ENCODE results near the gene FRS3. TPM values are rescaled to one million over a fixed set of nuclear protein-coding genes. Genes with fewer than 3 reads are reported as not detected.

The FRS3 gene
- total RNA-seq, 2 experiments from 2014 or later = 4.8 to 5.6 TPM

GRCh38 chr6:41739041-41739440 is 40.7 kb downstream of the FRS3 start:
- Mint-ChIP-seq H3K36me3 (ENCODE audit: low read depth) (no peaks in the 10 kb centered on the region), H3K9me3 (ENCODE audit: low read depth) (no peaks in the 10 kb centered on the region), H3K4me1 (peaks cover 4% of the 10 kb centered on the region), H3K27me3 (no peaks in the 10 kb centered on the region), H3K27ac (no peak overlapping the region), H3K4me3 (no peak overlapping the region)
- CTCF ChIA-PET = no interaction called here
- intact Hi-C loops (cut with DNase I, micrococcal nuclease) = no loop called here
- no peak for DNase-seq
- no peak for ATAC-seq
- POLR2A ChIA-PET = no interaction called here

GRCh38 chr6:41737591-41738130 is 42.0 kb downstream of the FRS3 start:
- Mint-ChIP-seq H3K9me3 (ENCODE audit: low read depth) (no peaks in the 10 kb centered on the region), H3K27ac (no peak overlapping the region), H3K4me3 (no peak overlapping the region), H3K36me3 (ENCODE audit: low read depth) (no peaks in the 10 kb centered on the region), H3K27me3 (no peaks in the 10 kb centered on the region), H3K4me1 (peaks cover 16% of the 10 kb centered on the region)
- DNase-seq (no peak), ATAC-seq (no peak)
- POLR2A ChIA-PET = interaction anchor here (0.6 kb wide), 1 partner anchor 9 kb away, joined by 4 read pairs; no protein-coding TSS in a partner anchor
- intact Hi-C loops (cut with DNase I, micrococcal nuclease) = no loop called here
- CTCF ChIA-PET = no interaction called here

GRCh38 chr6:41736800-41737555 is 42.7 kb downstream of the FRS3 start:
- Mint-ChIP-seq H3K27me3 (no peaks in the 10 kb centered on the region), H3K36me3 (ENCODE audit: low read depth) (no peaks in the 10 kb centered on the region), H3K4me1 (peaks cover 20% of the 10 kb centered on the region), H3K27ac (no peak overlapping the region), H3K4me3 (no peak overlapping the region), H3K9me3 (ENCODE audit: low read depth) (no peaks in the 10 kb centered on the region)
- no peak for ATAC-seq
- intact Hi-C loops (cut with DNase I, micrococcal nuclease) = no loop called here
- POLR2A ChIA-PET = no interaction called here
- CTCF ChIA-PET = no interaction called here
- no peak for DNase-seq

GRCh38 chr6:41736186-41736733 is 43.4 kb downstream of the FRS3 start:
- DNase-seq = no peak
- intact Hi-C loops (cut with DNase I, micrococcal nuclease) = no loop called here
- H3K4me3 Mint-ChIP-seq = no peak overlapping the region

GRCh38 chr6:41735427-41736185 is 44.1 kb downstream of the FRS3 start, which contains the start of gene TFEB:
TFEB (minus strand) TSS chr6:41735608; CDS start chr6:41691213, 44,395 bp downstream.
- DNase-seq (peak; percentile 97), ATAC-seq (peak; percentile 76)
- Mint-ChIP-seq H3K27me3 (no peaks in the 10 kb centered on the region), H3K4me3 (peak within 1 kb of the TSS; percentile 74), H3K27ac (peak within 1 kb of the TSS; percentile 42), H3K9me3 (ENCODE audit: low read depth) (no peaks in the 10 kb centered on the region), H3K4me1 (peaks cover 30% of the 10 kb centered on the region), H3K36me3 (ENCODE audit: low read depth) (no peaks in the 10 kb centered on the region)
- ChIA-PET POLR2A (no interaction called here), CTCF (interaction anchor here (0.5 to 3.1 kb wide), 3 partner anchors 41 to 52 kb away, joined by 3 to 19 read pairs (median 3); partner anchors contain the start of gene TOMM6)
- intact Hi-C loops (cut with DNase I, micrococcal nuclease) = loop anchor here (1.0 to 2.0 kb wide), 9 partner anchors 29 to 828 kb away; partner anchors contain the start of genes TOMM6 (in 2 of the 2), BYSL (in 1 of the 2), FOXP4 (in 1 of the 2) and MED20 (in 1 of the 2)

More at GRCh38 chr6:41736186-41736733, 43.4 kb downstream of the FRS3 start:
- Mint-ChIP-seq H3K9me3 (ENCODE audit: low read depth) (no peaks in the 10 kb centered on the region), H3K27ac (no peak overlapping the region), H3K27me3 (no peaks in the 10 kb centered on the region), H3K36me3 (ENCODE audit: low read depth) (no peaks in the 10 kb centered on the region), H3K4me1 (peaks cover 23% of the 10 kb centered on the region)
- POLR2A ChIA-PET = no interaction called here
- CTCF ChIA-PET = interaction anchor here (1.0 kb wide), 1 partner anchor 51 kb away, joined by 3 read pairs; the partner anchor contains the start of gene TOMM6
- ATAC-seq = no peak

GRCh38 chr6:41734666-41735426 is 44.9 kb downstream of the FRS3 start:
- ChIA-PET POLR2A (interaction anchor here (0.8 to 1.3 kb wide), 2 partner anchors 19 to 52 kb away, joined by 4 read pairs; no protein-coding TSS in a partner anchor), CTCF (interaction anchor here (0.5 to 3.1 kb wide), 8 partner anchors 18 to 370 kb away, joined by 3 to 19 read pairs (median 4); partner anchors contain the start of gene TOMM6)
- intact Hi-C loops (cut with DNase I, micrococcal nuclease) = loop anchor here (1.0 to 2.0 kb wide), 10 partner anchors 29 to 828 kb away; partner anchors contain the start of genes TOMM6 (in 2 of the 2), BYSL (in 1 of the 2), FOXP4 (in 1 of the 2) and MED20 (in 1 of the 2)
- peak overlapping the region; percentile 42 for H3K27ac Mint-ChIP-seq
- no peaks in the 10 kb centered on the region for H3K9me3 Mint-ChIP-seq (ENCODE audit: low read depth)
- peak; percentile 42 for ATAC-seq
- H3K27me3 Mint-ChIP-seq = no peaks in the 10 kb centered on the region
- peak; percentile 76 for DNase-seq
- H3K4me1 Mint-ChIP-seq = peaks cover 33% of the 10 kb centered on the region
- H3K4me3 Mint-ChIP-seq = peak overlapping the region; percentile 74
- H3K36me3 Mint-ChIP-seq (ENCODE audit: low read depth) = no peaks in the 10 kb centered on the region

GRCh38 chr6:41733707-41734665 is 45.7 kb downstream of the FRS3 start:
- Mint-ChIP-seq H3K4me1 (peaks cover 33% of the 10 kb centered on the region), H3K9me3 (ENCODE audit: low read depth) (no peaks in the 10 kb centered on the region), H3K27me3 (no peaks in the 10 kb centered on the region), H3K4me3 (peak overlapping the region; percentile 74), H3K36me3 (ENCODE audit: low read depth) (no peaks in the 10 kb centered on the region), H3K27ac (peak overlapping the region; percentile 69)
- DNase-seq (peak; percentile 78), ATAC-seq (peak; percentile 68)
- intact Hi-C loops (cut with DNase I, micrococcal nuclease) = loop anchor here (1.0 to 2.0 kb wide), 3 partner anchors 173 to 316 kb away; partner anchors contain the start of gene TAF8 (in 1 of the 2)
- ChIA-PET CTCF (interaction anchor here (0.5 to 3.1 kb wide), 9 partner anchors 17 to 1961 kb away, joined by 3 to 19 read pairs (median 3); partner anchors contain the start of gene TOMM6), POLR2A (interaction anchor here (0.6 to 1.3 kb wide), 4 partner anchors 19 to 674 kb away, joined by 3 to 4 read pairs (median 4); no protein-coding TSS in a partner anchor)

GRCh38 chr6:41733360-41733706 is 46.4 kb downstream of the FRS3 start:
- Mint-ChIP-seq H3K9me3 (ENCODE audit: low read depth) (no peaks in the 10 kb centered on the region), H3K4me3 (peak overlapping the region; percentile 74), H3K4me1 (peaks cover 33% of the 10 kb centered on the region), H3K36me3 (ENCODE audit: low read depth) (no peaks in the 10 kb centered on the region), H3K27me3 (no peaks in the 10 kb centered on the region), H3K27ac (no peak overlapping the region)
- CTCF ChIA-PET = interaction anchor here (0.6 to 3.1 kb wide), 5 partner anchors 25 to 54 kb away, joined by 3 to 19 read pairs (median 7); partner anchors contain the start of gene TOMM6
- DNase-seq = no peak
- intact Hi-C loops (cut with DNase I, micrococcal nuclease) = no loop called here
- POLR2A ChIA-PET = interaction anchor here (0.6 to 1.3 kb wide), 3 partner anchors 18 to 674 kb away, joined by 3 to 4 read pairs (median 3); no protein-coding TSS in a partner anchor
- ATAC-seq = no peak

- intact Hi-C loops (cut with DNase I, micrococcal nuclease) = no loop called here
- ChIA-PET POLR2A (interaction anchor here (0.6 kb wide), 1 partner anchor 156 kb away, joined by 3 read pairs; no protein-coding TSS in a partner anchor), CTCF (interaction anchor here (0.6 to 3.1 kb wide), 7 partner anchors 24 to 993 kb away, joined by 3 to 19 read pairs (median 3); partner anchors contain the start of gene TOMM6)
- peak overlapping the region; percentile 74 for H3K4me3 Mint-ChIP-seq
- H3K36me3 Mint-ChIP-seq (ENCODE audit: low read depth) = no peaks in the 10 kb centered on the region
- DNase-seq = peak; percentile 69
- peak overlapping the region; percentile 45 for H3K27ac Mint-ChIP-seq
- H3K9me3 Mint-ChIP-seq (ENCODE audit: low read depth) = no peaks in the 10 kb centered on the region
- H3K4me1 Mint-ChIP-seq = peaks cover 33% of the 10 kb centered on the region
- no peaks in the 10 kb centered on the region for H3K27me3 Mint-ChIP-seq
- ATAC-seq = peak; percentile 31
Measured at GRCh38 chr6:41732591-41733359, 46.9 kb downstream of the FRS3 start.
